Tibial nerve (tissue), 4 donors: ENCODE measurements around the gene PTPRC. TPM values are rescaled to one million over a fixed set of nuclear protein-coding genes. Genes with fewer than 3 reads are reported as not detected.

Source experiments
- DNase-seq, 2 donors: peaks; one replicate each; pipeline ENCODE4 v3.0.0-alpha.2; 2019; ENCODE audit warnings: low spot score in 2 of 2
- H3K27ac ChIP-seq, 4 donors: fragments of 200-600 bp; sonication (generic) in 3 of 4; one replicate each; pipeline ENCODE4 v1.5.1; 2017 to 2019; ENCODE audit warnings: mild to moderate bottlenecking in 1 of 4
- H3K27me3 ChIP-seq, 2 donors: fragments of 200-600 bp; sonication (generic) in 1 of 2; one replicate each; pipeline versions ENCODE4 v1.5.1 to v1.6.0; 2017 to 2019
- H3K36me3 ChIP-seq, 3 donors: fragments of 200-600 bp; sonication (generic); one replicate each; pipeline ENCODE4 v1.5.1; 2018 to 2019
- H3K4me1 ChIP-seq, 4 donors: fragments of 200-600 bp; sonication (generic) in 3 of 4; one replicate each; pipeline ENCODE4 v1.5.1; 2017 to 2019
- H3K4me3 ChIP-seq, 4 donors: fragments of 200-600 bp; sonication (generic) in 3 of 4; one replicate each; pipeline ENCODE4 v1.5.1; 2017 to 2019; ENCODE audit warnings: mild to moderate bottlenecking in 1 of 4, moderate library complexity in 1 of 4
- H3K9me3 ChIP-seq, 4 donors: fragments of 200-600 bp; sonication (generic) in 3 of 4; one replicate each; pipeline ENCODE4 v1.5.1; 2017 to 2019
- CTCF ChIP-seq, 5 experiments: fragments of 200-600 bp in 3 of 5; fragments of 450-650 bp in 2 of 5; sonication (generic) in 3 of 5; IDR thresholded peaks; one replicate each; pipeline ENCODE4 v1.5.1; 2016 to 2019; ENCODE audit warnings: antibody characterized with exemption in 5 of 5, mild to moderate bottlenecking in 3 of 5, moderate library complexity in 2 of 5
- EP300 ChIP-seq, 2 donors: sonication (generic); formaldehyde crosslinking; IDR thresholded peaks; one replicate each; pipeline ENCODE4 v1.6.1; 2017; ENCODE audit warnings: antibody characterized with exemption in 2 of 2, mild to moderate bottlenecking in 1 of 2
- POLR2A ChIP-seq, 2 donors: fragments of 450-650 bp; IDR thresholded peaks; one replicate each; pipeline ENCODE4 v1.6.1; 2017; ENCODE audit warnings: antibody characterized with exemption in 2 of 2, mild to moderate bottlenecking in 2 of 2, moderate library complexity in 2 of 2
- WGBS, 2 donors: methylation state at CpG; one replicate each; pipeline ENCODE4 v1.1.5; 2018; 5-methylcytosine and 5-hydroxymethylcytosine counted together
- total RNA-seq, 4 donors: library from RNA; depleted of rRNA; stranded (reverse); fragments of >200 nt; gene quantifications; one replicate each; pipeline ENCODE4 v1.1.0, GENCODE V29; 2016

PTPRC gene
- total RNA-seq, 4 donors from 2014 or later: 10.3 to 16.5 (median 13.6) TPM

- H3K27me3 ChIP-seq: no peaks in the 10 kb centered on the region
- no peak overlapping the region for H3K4me3 ChIP-seq
- no peaks in the 10 kb centered on the region for H3K36me3 ChIP-seq
- no peak for DNase-seq
- WGBS, 2 donors: 92 to 93% methylated on average over 4 of the region's 4 CpGs
- no peaks in the 10 kb centered on the region for H3K4me1 ChIP-seq
- H3K27ac ChIP-seq: no peak overlapping the region
- TF ChIP-seq POLR2A (IDR thresholded peaks at IDR 0.05): no peak
- TF ChIP-seq CTCF (IDR thresholded peaks at IDR 0.05): no peak
- TF ChIP-seq EP300 (IDR thresholded peaks at IDR 0.05): no peak
- H3K9me3 ChIP-seq: no peaks in the 10 kb centered on the region
Measured at GRCh38 chr1:198761859-198762616, 123.2 kb downstream of the PTPRC start.

GRCh38 chr1:198763298-198763714 lies 124.5 kb downstream of the PTPRC start:
- DNase-seq: no peak
- H3K9me3 ChIP-seq: no peaks in the 10 kb centered on the region
- WGBS, 2 donors: 15 to 25% methylated on average over 1 of the region's 1 CpG
- H3K27me3 ChIP-seq: no peaks in the 10 kb centered on the region
- no peak overlapping the region for H3K27ac ChIP-seq
- no peak overlapping the region for H3K4me3 ChIP-seq
- no peaks in the 10 kb centered on the region for H3K36me3 ChIP-seq
- no peaks in the 10 kb centered on the region for H3K4me1 ChIP-seq
- no peak for TF ChIP-seq POLR2A (IDR thresholded peaks at IDR 0.05)
- TF ChIP-seq EP300 (IDR thresholded peaks at IDR 0.05): no peak
- TF ChIP-seq CTCF (IDR thresholded peaks at IDR 0.05): no peak

GRCh38 chr1:198764748-198765147 lies 125.9 kb downstream of the PTPRC start:
- DNase-seq: no peak
- TF ChIP-seq POLR2A (IDR thresholded peaks at IDR 0.05) (no peak), CTCF (IDR thresholded peaks at IDR 0.05) (no peak), EP300 (IDR thresholded peaks at IDR 0.05) (no peak)
- Histone ChIP-seq H3K36me3 (no peaks in the 10 kb centered on the region), H3K27me3 (no peaks in the 10 kb centered on the region), H3K4me1 (no peaks in the 10 kb centered on the region), H3K4me3 (no peak overlapping the region), H3K27ac (no peak overlapping the region), H3K9me3 (no peaks in the 10 kb centered on the region)
- WGBS, 2 donors: 36 to 45% methylated on average over 2 of the region's 2 CpGs

- TF ChIP-seq EP300 (IDR thresholded peaks at IDR 0.05) (no peak), POLR2A (IDR thresholded peaks at IDR 0.05) (no peak), CTCF (IDR thresholded peaks at IDR 0.05) (no peak)
- Histone ChIP-seq H3K4me3 (no peak overlapping the region), H3K27me3 (no peaks in the 10 kb centered on the region), H3K9me3 (no peaks in the 10 kb centered on the region), H3K36me3 (no peaks in the 10 kb centered on the region), H3K27ac (no peak overlapping the region), H3K4me1 (no peaks in the 10 kb centered on the region)
- no peak for DNase-seq
Measured at GRCh38 chr1:198765416-198765815, 126.6 kb downstream of the PTPRC start.

- Histone ChIP-seq H3K9me3 (no peaks in the 10 kb centered on the region), H3K4me1 (peaks cover 0 to 7% (median 0%) of the 10 kb centered on the region in 4 donors), H3K4me3 (no peak overlapping the region), H3K36me3 (no peaks in the 10 kb centered on the region), H3K27ac (no peak overlapping the region), H3K27me3 (no peaks in the 10 kb centered on the region)
- TF ChIP-seq POLR2A (IDR thresholded peaks at IDR 0.05) (no peak), CTCF (IDR thresholded peaks at IDR 0.05) (peak in 3 of 5 experiments; percentile 8 to 27 (median 13)), EP300 (IDR thresholded peaks at IDR 0.05) (no peak)
- no peak for DNase-seq
- 76 to 83% methylated on average over 3 of the region's 3 CpGs for WGBS, 2 donors
Measured at GRCh38 chr1:198771563-198772153, 132.8 kb downstream of the PTPRC start.
